Ishikawa (cell line): ENCODE measurements around the gene CMTM8.

Source experiments
- CEBPB ChIP-seq: IDR thresholded peaks from 2 replicates; pipeline ENCODE4 v1.6.1; 2012
- CREB1 ChIP-seq: IDR thresholded peaks from 2 replicates; pipeline ENCODE4 v1.6.1; 2012; ENCODE audit warnings: low read depth
- EGR1 ChIP-seq: IDR thresholded peaks from 2 replicates; pipeline ENCODE4 v1.6.1; 2012
- EP300 ChIP-seq: IDR thresholded peaks from 2 replicates; pipeline ENCODE4 v1.6.1; 2012; ENCODE audit warnings: borderline replicate concordance
- FOXM1 ChIP-seq: IDR thresholded peaks from 2 replicates; pipeline ENCODE4 v1.6.1; 2012; ENCODE audit warnings: low read depth, borderline replicate concordance
- MAX ChIP-seq: IDR thresholded peaks from 2 replicates; pipeline ENCODE4 v1.6.1; 2012
- NFIC ChIP-seq: IDR thresholded peaks from 2 replicates; pipeline ENCODE4 v1.6.1; 2012
- RAD21 ChIP-seq: IDR thresholded peaks from 2 replicates; pipeline ENCODE4 v1.6.1; 2012; ENCODE audit warnings: low read depth
- REST ChIP-seq: IDR thresholded peaks from 2 replicates; pipeline ENCODE4 v1.6.1; 2012; ENCODE audit warnings: low read depth, mild to moderate bottlenecking
- TAF1 ChIP-seq: IDR thresholded peaks from 2 replicates; pipeline ENCODE4 v1.6.1; 2012; ENCODE audit warnings: low read depth, mild to moderate bottlenecking
- TCF12 ChIP-seq: IDR thresholded peaks from 2 replicates; pipeline ENCODE4 v1.6.1; 2012; ENCODE audit warnings: low read depth
- TEAD4 ChIP-seq: IDR thresholded peaks from 2 replicates; pipeline ENCODE4 v1.6.1; 2012
- USF1 ChIP-seq: IDR thresholded peaks from 2 replicates; pipeline ENCODE4 v1.6.1; 2012
- YY1 ChIP-seq: IDR thresholded peaks from 2 replicates; pipeline ENCODE4 v1.6.1; 2012; ENCODE audit warnings: low read depth
- ZBTB7A ChIP-seq: IDR thresholded peaks from 2 replicates; pipeline ENCODE4 v1.6.1; 2012; ENCODE audit warnings: low read depth

The CMTM8 gene

GRCh38 chr3:32257641-32258438 is 19.4 kb downstream of the CMTM8 start:
- TF ChIP-seq FOXM1 (no peak), CEBPB (no peak)

- TF ChIP-seq USF1, result no peak
Measured at GRCh38 chr3:32258869-32259268, 20.4 kb downstream of the CMTM8 start.

GRCh38 chr3:32261545-32261944 is 23.1 kb downstream of the CMTM8 start:
- TF ChIP-seq TEAD4, result no peak
- no peak for TF ChIP-seq MAX

GRCh38 chr3:32262201-32262600 is 23.7 kb downstream of the CMTM8 start:
- no peak for TF ChIP-seq CEBPB
- no peak for TF ChIP-seq USF1
- no peak for TF ChIP-seq TEAD4
- TF ChIP-seq FOXM1, result no peak
- TF ChIP-seq RAD21, result no peak
- TF ChIP-seq TCF12, result no peak
- TF ChIP-seq EP300, result no peak
- TF ChIP-seq TAF1, result no peak
- TF ChIP-seq ZBTB7A, result no peak
- TF ChIP-seq CREB1, result no peak
- TF ChIP-seq EGR1, result no peak
- TF ChIP-seq NFIC, result no peak
- TF ChIP-seq MAX, result no peak

GRCh38 chr3:32274306-32274705 is 35.8 kb downstream of the CMTM8 start:
- TF ChIP-seq FOXM1 (no peak), TCF12 (no peak), EGR1 (no peak), CEBPB (no peak), USF1 (no peak), REST (no peak), TAF1 (no peak), CREB1 (no peak), TEAD4 (no peak), RAD21 (no peak), MAX (no peak), NFIC (no peak), YY1 (no peak), EP300 (no peak), ZBTB7A (no peak)

- TF ChIP-seq YY1 (no peak), CEBPB (no peak), TEAD4 (no peak), MAX (no peak)
Measured at GRCh38 chr3:32275506-32275905, 37.0 kb downstream of the CMTM8 start.

- no peak for TF ChIP-seq TEAD4
Measured at GRCh38 chr3:32276279-32276841, 37.9 kb downstream of the CMTM8 start.

- TF ChIP-seq EP300 (no peak), NFIC (no peak), REST (no peak), CREB1 (no peak), TAF1 (no peak), FOXM1 (no peak), EGR1 (no peak), ZBTB7A (no peak), YY1 (no peak), RAD21 (no peak), USF1 (no peak), CEBPB (no peak), MAX (no peak), TCF12 (no peak), TEAD4 (no peak)
Measured at GRCh38 chr3:32278714-32279113, 40.2 kb downstream of the CMTM8 start.
